Measurements from ENCODE around the gene ZNF608.

DNA sequence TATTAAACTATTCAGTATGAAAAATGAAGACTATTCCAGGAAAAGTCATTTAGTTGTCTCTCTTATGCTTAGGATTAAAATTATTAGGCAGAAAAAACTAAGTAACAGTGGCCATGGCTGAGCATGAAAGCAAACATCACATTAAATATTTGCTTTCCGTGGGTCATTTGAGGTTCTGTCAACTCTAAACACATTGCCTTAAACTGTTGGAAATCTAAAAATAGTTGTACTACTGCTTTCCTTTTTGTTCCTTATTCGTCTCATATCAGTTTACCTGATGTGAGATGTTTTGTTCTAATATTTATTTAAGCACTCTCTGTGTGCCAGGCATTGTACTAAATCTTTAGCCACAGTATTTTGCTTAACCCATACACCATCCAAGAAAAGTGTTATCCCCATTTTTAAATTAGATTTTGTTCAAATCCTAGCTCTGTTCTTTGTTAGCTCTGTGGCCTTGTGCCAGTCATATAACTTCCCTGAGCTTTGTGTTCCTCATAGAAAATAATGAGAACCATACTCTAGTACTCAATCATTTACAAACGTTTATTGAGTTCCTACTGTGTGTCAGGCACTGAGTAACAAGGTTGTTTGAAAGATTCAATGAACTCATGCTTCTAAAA is 18.7 kb upstream of the ZNF608 start:
- no peak for TF ChIP-seq EZH2 (IDR thresholded peaks at IDR 0.05; ENCODE audit: borderline replicate concordance)
- TF ChIP-seq, protein P1, sequence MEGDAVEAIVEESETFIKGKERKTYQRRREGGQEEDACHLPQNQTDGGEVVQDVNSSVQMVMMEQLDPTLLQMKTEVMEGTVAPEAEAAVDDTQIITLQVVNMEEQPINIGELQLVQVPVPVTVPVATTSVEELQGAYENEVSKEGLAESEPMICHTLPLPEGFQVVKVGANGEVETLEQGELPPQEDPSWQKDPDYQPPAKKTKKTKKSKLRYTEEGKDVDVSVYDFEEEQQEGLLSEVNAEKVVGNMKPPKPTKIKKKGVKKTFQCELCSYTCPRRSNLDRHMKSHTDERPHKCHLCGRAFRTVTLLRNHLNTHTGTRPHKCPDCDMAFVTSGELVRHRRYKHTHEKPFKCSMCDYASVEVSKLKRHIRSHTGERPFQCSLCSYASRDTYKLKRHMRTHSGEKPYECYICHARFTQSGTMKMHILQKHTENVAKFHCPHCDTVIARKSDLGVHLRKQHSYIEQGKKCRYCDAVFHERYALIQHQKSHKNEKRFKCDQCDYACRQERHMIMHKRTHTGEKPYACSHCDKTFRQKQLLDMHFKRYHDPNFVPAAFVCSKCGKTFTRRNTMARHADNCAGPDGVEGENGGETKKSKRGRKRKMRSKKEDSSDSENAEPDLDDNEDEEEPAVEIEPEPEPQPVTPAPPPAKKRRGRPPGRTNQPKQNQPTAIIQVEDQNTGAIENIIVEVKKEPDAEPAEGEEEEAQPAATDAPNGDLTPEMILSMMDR (IDR thresholded peaks at IDR 0.05; ENCODE audit: poor library complexity) = no peak
- TF ChIP-seq EZH2phosphoT487 (IDR thresholded peaks at IDR 0.05; ENCODE audit: low read depth, severe bottlenecking, unreplicated experiment) = no peak

Data from hepatocyte (in vitro differentiated cells).